Measurements from ENCODE around the gene GNB4.

Gene GNB4

GRCh38 chr3:179348325-179349013 is 102.8 kb downstream of the GNB4 start:
- no peak for DNase-seq

DNA sequence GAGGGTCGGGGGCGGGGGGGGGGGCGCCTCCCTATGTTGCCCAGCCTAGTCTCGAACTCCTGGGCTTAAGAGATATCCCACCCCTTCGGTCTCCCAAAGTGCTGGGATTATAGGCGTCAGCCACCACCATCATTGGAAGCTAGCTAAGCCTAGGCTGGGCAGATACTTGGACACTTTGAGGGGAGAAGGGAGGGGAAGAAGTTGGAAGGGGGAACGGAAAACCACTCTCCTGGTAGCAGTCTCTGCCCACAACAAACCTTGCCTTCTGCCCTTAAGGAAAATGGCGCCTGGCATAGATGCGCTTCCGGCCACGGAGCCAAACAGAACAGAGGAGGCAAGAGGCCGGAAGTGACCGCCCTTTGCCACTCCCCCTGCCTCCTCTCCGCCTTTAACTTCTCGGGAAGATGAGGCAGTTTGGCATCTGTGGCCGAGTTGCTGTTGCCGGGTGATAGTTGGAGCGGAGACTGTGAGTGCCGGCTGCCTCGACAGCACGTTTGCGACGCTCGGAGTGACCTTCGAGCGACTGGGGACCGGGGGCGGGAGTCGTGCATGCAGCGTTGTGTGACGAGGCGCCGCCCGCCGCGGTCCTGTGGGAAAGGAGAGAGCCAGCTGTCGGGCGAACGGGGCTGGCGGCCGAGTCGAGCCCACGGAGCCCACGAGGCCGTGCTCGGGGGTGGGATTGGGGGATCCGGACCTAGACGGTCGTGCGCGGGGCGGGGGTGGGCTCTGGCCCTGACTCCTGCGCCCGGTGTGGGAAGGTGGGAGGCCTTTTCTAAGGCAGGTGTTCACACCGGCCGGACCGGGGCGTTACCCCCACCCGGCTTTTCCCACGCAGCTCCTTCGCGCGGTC is 103.7 kb downstream of the GNB4 start, which contains the start of gene MFN1:
MFN1 (plus strand) TSS at position 365 of the 850 bp plus-strand sequence. CDS start 1,143 bp downstream, outside the sequence.
- DNase-seq, result peak; percentile 93 to 97

All from hippocampal formation (tissue), 2 donors.